Islet precursor cell (in vitro differentiated cells): ENCODE data around the gene PRCP.
A peak's percentile ranks its signal among the peaks of the same experiment; 100 is the strongest.
"Not testable (repeated sequence)": the region's sequence is repeated elsewhere in the genome, so short reads cannot be mapped to it uniquely, and the experiment has no call there.

Experiments used
- DNase-seq: peaks from one replicate; pipeline ENCODE4 v3.0.0-alpha.2; 2018

PRCP gene

DNA sequence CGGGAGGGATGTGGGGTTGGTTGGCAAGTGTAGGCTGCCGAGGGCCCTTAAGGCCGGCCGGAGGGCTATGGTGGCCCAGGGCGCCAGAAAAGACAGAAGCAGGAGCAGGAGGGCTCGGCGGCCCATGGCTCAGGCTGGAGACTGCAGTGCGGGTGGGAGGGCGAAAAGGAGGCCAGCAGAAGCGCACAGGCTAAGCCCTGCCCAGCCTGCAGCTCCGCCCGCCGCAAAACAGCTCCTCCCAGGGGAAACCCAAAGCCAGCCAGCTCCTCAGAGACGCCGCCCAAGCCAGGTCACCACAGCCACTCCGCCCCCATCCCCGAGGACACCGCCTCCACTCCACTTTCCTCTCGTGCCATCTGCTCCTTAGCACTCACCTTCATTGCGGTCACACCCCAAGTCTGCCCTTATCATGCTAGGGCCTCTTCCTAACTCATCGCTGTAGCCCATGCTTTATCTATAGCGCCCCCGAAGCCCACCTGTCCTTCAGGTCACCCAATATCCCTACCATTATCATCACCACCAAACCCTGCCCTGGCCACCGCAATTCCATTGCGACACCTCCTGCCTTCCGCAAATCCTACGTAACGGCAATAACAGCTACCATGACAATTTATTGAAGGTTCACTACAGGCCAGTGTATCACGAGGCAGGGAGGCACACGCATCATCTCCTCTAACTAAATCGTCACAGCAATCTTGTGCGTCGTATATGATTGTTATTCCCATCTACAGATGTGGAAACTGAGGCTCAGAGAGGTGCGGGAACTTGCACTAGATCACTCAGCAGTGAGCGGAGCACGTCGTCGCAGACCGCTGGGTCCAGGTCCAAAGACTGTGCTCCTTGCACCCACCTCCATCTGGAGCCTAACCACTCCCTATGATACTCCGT lies at the start of gene PRCP:
PRCP (minus strand) TSS at position 154 of the 888 bp plus-strand sequence; CDS start at position 126, 28 bp downstream.
- peak; percentile 99 for DNase-seq

DNA sequence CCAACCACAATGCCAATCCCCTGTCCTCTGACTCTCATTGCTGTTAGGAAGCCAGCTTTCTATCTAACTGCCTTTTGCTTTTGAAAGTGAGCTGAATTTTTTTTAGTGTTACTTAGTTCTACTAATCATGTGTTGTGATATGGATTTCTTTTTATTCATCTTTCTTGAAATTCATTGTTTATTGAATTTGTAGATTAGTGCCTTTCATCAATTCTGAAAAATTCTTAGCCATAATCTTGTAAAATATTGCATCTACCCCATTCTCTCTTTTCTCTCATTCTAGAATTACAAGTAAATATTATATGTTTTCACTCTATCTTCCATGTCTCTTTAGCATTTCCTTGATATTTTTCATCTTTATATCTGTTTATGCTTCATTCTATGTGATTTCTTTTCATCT lies 49.1 kb upstream of the PRCP start:
- no peak for DNase-seq

DNA sequence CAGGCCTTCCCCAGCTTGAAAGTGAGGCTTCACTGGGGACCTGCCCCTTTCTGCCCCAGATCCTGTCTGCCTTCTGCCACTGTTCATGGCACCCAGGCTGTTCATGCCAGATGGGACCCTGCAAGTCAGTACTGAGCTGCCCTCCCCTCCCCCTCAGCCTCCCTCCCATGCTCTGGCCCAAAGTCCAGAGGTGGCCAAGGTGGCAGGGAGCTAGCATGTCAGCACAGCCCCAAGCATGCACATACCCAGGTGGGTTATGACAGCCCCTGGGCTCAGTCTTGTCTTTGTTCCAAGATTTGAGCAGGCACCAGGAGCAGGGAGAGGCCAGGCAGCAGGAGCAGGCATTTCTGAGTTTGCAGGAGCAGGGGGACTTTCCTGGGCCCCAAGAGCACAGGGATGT lies 45.5 kb upstream of the PRCP start:
- DNase-seq: no peak

DNA sequence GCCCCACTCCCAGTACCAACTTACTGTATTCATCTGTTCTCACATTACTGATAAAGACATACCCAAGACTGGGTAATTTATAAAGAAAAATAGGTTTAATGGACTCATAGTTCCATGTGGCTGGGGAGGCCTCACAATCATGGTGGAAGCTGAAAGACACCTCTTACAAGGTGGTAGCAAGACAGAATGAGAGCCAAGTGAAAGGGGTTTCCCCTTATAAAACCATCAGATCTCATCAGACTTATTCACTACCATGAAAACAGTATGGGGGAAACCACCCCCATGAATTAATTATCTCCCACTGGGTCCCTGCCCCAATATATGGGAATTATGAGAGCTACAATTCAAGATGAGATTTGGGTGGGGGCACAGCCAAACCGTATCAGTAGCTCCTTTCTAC lies 44.8 kb upstream of the PRCP start:
- not testable (repeated sequence) for DNase-seq

DNA sequence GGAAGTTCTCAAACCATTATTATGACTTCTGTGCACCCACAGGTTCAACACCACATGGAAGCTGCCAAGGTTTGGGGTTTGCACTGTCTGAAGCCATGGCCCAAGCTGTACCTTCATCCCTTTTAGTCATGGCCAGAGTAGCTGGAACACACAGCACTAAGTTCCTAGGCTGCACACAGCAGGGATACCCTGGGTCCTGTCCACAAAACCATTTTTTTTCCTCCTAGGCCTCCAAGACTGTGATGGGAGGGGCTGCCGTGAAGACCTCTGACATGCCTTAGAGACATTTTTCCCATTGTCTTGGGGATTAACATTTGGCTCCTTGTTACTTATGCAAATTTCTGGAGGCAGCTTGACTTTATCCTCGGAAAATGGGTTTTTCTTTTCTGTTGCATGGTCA lies 44.0 kb upstream of the PRCP start:
- no peak for DNase-seq

DNA sequence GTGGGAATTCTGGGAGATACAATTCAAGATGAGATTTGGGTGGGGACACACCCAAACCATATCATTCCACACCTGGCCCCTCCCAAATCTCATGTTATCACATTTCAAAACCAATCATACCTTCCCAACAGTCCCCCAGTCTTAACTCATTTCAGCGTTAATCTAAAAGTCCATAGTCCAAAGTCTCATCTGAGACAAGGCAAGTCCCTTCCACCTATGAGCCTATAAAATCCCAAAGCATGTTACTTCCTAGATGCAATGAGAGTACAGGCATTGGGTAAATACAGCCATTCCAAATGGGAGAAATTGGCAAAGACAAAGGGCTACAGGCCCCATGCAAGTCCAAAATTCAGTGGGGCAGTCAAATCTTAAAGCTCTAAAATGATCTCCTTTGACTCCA lies 43.2 kb upstream of the PRCP start:
- DNase-seq: not testable (repeated sequence)

DNA sequence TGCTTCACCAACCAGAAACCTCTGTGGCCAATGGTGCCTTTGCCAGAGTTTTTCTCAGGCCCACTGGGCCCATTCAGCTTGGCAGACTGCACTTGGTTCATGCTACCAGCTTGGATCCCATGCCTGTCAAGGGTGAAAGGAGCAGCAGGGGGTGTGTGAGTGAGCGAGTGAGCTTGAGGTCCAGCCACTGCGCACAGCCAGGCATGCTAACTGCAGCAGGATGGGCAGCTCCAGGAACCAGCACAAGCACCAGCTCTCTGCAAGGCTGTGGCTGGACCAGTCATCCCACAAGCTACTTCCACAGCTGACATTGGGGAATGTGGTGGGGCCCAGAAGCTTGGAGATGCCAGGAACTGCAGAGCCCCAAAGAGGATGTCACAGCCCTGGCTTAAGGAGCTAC lies 42.1 kb upstream of the PRCP start:
- DNase-seq: no peak

DNA sequence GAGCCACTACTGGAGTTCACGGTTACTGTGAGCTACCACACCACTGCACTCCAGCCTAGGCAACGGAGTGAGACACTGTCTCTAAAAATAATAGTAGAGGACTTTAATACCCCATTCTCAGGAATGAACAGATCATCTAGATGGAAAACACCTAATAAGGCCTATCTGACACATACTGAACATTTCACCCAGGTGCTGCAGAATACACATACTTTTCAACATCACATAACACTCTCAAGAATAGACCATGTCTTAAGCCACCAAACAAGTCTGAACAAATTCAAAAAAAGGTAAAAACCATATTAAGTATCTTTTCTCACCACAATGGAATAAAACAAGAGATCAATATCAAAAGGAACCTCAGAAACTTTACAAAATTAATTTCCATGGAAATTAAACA lies 39.2 kb upstream of the PRCP start:
- DNase-seq: no peak

DNA sequence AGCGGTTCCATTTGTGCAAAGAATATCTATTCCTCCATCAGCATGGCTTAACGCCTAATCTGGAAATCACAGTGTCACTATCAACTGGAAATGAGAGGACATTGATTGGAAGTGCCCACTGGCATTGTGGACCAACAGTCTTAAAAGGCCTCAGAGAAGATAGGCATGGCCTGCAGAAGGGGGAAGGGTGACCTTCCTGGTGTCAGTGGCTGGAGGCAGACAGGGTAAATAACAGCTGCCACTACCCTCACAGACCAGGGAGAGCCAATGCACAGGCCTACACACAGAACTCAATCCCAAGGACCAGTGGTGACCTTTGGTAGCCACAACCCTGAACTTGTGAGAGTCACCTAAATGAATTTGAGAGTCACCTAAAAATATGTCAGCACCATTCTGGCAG lies 37.3 kb upstream of the PRCP start:
- no peak for DNase-seq

DNA sequence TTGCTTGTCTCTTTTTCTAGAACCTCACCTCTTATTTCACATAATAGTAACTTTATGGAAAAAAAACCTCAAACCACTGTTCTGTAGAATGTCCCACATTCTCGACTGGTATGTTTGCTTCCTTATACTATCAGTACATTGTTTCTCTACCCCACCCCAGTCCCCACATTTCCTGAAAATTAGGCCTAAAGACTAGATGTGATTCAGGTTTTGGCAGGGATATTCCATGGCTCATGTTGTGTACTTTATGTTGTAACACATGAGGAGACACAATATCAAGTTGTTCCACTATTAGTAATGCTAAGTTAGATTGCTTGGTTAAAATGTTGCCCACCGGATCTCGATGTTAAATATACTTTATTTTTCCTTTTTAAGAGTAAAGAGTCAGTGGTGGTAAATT lies 36.0 kb upstream of the PRCP start:
- no peak for DNase-seq

DNA sequence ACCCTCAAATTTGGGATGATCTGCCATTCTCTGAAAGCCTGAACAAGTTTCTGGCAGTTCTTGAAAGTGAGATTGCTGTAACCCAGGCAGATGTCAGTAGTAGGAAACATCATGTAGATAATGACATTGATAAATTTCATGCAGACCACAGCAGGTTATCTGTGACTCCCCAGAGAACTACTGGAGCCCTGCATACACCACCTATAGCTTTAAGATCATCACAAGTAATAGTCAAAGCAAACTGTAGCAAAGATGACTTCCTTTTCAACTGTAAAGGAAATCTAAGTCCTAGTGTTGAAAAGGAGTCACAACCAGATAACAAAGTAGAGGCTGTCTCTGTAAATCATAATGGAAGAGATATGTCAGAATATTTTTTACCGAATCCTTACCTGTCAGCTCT lies 32.3 kb upstream of the PRCP start:
- no peak for DNase-seq

DNA sequence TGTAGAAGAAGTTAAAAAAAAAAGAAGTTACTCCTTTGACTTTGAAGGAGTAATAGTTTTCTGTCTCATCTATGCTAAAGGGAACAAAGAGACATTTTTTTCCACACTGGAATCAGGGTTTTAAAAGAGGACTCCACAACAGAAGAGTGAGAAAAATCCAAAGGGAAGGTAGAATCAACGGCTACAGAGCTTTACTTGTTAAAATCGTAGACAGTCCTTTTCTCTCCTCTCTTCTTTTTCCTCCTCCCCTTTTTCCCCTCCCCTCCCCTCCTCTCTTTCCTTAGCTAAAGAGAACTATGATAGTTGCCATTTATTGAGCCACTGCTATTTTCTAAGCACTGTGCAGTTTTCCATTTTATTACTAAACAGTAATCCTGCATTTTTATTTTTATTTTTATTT lies 30.5 kb upstream of the PRCP start:
- DNase-seq: no peak

DNA sequence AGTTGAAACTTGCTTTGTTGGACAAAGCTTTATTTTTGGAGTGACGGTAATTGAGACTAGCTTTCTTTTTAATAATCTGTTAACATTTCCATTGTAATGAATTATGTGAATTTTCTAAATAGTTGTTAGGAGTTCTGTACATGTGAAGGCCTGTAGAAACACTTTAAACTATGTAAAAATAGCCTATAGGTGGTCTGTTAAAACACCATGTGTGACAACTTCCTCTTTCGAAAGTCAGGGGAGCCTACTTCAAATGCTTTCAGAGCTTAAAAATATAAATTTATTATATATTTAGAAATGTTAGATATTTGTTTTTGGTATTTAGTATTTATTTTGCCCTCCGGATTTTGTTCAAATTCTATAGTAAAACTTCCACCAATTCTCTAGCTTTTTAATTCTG lies 30.0 kb upstream of the PRCP start:
- DNase-seq: no peak

DNA sequence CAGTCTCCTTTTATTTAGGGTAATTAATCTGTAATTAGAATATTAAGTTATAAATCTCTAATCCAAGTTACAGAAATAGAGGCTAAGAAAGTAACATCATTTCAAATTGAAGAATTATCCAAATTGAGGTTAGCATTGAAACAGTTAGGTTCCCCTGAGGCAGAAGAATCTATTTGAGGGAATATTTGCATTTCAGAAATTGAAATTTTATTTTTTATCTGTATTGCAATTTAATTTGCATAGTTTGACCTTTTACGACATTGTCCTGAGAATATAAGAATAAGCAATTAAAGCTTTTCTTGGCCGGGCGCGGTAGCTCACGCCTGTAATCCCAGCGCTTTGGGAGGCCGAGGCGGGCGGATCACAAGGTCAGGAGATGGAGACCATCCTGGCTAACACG lies 28.9 kb upstream of the PRCP start:
- no peak for DNase-seq

DNA sequence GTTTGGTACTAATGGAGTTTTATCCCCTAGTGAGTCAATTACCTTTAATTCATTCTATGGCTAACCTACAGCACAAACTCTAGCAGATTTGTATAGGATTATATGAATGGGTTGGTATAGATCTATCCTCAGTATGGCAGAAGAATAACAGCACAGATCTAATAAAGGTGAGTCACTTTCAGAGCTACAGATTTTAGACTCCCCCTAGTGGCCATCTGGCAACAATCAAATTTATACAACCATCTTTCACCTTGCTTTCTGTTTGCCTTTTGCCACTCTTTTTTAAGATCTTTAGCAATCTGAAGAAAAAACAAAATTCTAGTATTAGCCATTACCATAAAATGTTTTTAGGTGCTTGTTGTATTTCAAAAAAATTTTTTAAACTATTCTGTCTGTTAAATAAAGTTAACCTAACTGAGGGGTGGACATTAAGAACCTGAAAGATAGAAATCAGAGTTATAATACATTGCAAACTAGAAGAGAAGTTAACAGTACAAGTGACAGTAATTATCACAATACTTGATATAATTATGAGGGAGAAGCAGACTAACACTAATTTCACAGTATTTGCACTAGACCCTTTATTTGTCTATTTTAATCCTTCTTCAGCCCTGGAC lies 27.1 kb upstream of the PRCP start:
- no peak for DNase-seq

DNA sequence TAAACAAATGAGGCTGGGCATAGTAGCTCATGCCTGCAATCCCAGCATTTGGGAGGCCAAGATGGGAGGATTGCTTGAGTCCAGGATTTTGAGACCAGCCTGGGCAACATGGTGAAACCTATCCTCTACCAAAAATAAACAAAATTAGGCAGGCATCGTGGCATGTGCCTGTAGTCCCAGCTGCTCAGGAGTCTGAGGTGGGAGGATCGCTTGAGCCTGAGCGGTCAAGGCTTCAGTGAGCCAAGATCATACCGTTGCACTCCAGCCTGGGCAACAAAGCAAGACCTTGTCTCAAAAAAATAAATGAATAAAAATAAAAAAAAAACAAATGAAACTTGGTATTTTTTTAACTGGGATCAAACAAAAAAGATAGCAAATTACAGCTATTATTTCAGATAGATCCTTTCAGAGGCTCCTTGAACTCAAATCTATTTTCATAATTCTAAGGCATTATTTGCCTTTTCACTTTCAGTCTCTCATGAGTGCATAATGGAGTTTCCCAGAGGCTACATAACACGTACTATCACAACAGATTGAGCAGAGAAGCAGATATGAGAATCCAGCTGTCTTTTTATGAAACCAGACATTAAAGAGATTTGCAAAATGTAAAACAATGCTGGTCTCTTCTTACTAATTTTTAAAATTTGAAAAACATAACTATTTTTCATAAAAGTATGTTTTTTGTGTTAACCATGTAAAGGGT lies 24.4 kb upstream of the PRCP start:
- DNase-seq: no peak

DNA sequence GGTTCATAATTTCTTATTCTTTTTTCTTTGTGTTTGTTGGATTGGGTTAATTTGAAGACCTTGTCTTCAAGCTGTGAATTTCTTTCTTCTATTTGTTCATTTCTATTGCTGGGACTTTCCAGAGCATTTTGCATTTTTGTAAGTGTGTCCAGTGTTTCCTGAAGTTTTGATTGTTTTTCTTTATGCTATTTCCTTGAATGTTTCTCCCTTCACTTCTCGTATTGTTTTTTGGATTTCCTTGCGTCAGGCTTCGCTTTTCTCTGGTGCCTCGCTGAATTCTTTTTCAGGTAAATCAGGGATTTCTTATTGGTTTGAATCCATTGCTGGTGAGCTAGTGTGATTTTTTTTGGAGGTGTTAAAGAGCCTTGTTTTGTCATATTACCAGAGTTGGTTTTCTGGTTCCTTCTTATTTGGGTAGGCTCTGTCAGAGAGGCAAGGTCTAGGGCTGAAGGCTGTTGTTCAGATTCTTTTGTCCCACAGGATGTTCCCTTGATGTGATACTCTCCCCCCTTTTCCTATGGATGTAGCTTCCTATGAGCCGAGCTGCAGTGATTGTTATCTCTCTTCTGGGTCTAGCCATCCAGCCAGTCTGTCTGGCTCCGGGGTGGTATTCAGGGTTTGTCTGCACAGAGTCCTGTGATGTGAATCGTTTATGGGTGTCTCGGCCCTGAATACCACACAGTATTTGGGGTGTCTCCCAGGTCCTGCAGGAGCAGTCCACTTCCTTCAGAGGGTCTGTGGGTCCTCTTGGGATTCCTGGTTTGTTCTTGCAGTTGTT lies 22.4 kb upstream of the PRCP start:
- peak; percentile 80 for DNase-seq

DNA sequence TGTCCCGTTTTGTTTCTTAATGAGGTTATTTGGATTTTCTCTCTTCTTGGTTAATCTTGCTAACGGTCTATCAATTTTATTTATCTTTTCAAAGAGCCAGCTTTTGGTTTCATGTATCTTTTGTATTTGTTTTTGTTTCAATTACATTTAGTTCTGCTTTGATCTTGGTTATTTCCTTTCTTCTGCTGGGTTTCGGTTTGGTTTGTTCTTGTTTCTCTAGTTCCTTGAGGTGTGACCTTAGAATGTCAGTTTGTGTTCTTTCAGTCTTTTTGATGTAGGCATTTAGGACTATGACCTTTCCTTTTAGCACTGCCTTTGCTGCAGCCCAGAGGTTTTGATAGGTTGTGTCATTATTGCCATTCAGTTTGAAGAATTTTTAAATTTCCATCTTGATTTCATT lies 20.0 kb upstream of the PRCP start:
- DNase-seq: not testable (repeated sequence)

DNA sequence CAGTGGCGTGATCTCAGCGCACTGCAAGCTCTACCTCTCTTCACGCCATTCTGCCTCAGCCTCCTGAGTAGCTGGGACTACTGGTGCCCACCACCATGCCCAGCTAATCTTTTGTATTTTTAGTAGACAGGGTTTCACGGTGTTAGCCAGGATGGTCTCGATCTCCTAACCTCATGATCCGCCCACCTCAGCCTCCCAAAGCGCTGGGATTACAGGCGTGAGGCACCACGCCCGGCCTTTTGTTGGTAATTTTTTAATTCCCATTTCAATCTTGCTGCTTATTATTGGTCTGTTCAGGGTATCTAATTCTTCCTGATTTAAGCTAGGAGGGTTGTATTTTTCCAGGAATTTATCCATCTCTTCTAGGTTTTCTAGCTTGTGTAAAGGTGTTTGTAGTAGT lies 19.6 kb upstream of the PRCP start:
- DNase-seq: not testable (repeated sequence)

DNA sequence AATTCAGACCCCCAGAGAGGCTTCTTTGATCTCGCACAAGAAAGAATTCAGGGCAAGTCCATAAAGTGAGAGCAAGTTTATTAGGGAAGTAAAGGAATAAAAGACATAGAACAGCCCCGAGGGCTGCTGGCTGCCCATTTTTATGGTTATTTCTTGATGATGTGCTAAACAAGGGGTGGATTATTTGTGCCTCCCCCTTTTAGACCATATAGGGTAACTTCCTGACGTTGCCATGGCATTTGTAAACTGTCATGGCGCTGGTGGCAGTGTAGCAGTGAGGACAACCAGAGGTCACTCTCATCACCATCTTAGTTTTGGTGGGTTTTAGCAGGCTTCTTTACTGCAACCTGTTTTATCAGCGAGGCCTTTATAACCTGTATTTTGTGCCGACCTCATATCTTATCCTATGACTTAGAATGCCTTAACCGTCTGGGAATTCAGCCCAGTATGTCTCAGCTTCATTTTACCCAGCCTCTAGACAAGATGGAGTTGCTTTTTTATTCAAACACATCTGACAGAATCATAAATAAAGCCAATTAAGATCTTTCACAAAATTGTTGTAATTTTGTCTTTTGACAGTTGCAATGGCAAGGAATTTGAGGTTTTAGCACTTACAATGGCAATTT lies 8.9 kb upstream of the PRCP start:
- DNase-seq: no peak

DNA sequence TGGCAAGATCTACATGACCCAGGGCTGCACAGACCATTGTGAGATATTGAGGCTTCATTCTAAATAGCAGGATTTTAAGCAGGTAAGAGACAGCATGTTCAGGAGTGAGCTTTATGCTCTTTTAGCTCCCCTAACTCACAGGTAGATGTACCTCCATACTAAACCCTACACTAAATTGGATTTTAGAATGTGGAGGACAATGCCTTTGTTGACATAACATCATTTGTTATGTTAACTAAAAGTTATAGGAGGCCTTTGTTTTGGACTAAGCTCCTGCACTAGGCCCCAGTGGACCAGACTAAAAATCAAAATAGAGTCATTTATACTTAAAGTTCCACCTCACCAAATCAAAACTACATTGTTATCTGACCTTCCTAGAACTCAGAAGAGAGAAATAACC lies 8.1 kb upstream of the PRCP start:
- DNase-seq: no peak

DNA sequence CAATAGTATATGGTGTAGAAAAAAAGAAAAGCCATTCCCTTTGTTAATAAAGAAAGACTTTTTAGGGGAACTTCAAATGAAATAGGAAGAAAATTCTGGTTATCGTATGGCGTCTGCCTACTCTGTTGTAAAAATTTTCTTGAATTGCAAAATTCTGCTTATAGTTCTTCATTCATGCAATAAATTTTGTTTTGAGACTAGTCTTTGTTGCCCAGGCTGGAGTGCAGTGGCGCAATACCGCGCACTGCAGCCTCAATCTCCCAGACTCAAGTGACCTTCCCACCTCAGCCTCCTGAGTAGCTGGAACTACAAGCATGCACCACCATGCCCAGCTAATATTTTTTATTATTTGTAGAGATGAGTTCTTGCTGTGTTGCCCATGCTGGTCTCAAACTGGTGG lies 7.1 kb upstream of the PRCP start:
- no peak for DNase-seq

DNA sequence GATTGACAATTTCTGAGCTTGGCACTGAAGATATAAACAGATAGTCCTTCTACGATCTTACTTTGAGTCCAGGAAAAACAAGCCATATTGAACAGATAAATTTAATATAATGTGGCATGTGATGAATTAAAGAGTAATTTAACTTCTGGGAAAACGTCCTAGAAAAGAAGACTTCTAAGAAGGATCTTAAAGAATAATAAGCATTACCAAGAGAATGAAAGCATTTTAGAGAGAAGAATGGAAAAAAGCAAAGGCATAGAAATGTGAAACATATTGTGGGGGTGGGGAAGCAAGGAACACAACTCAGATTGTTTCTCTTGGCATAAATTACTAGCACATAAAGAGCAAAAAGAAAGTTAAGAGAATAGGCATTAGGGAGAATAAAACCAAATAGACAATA lies 6.7 kb upstream of the PRCP start:
- DNase-seq: no peak
